Skeletal muscle cell (primary cell): ENCODE data around the gene TMCO2.
"Not testable (repeated sequence)": the region's sequence is repeated elsewhere in the genome, so short reads cannot be mapped to it uniquely, and the experiment has no call there.

Experiments
- DNase-seq: peaks from one replicate; pipeline ENCODE4 v3.0.0-alpha.2; 2010; ENCODE audit warnings: low read depth
- H3K4me3 ChIP-seq: 2 replicates; pipeline ENCODE4 v1.5.1; 2011; ENCODE audit warnings: low read depth, mild to moderate bottlenecking, control low read depth, low read length, moderate library complexity

The TMCO2 gene

DNA sequence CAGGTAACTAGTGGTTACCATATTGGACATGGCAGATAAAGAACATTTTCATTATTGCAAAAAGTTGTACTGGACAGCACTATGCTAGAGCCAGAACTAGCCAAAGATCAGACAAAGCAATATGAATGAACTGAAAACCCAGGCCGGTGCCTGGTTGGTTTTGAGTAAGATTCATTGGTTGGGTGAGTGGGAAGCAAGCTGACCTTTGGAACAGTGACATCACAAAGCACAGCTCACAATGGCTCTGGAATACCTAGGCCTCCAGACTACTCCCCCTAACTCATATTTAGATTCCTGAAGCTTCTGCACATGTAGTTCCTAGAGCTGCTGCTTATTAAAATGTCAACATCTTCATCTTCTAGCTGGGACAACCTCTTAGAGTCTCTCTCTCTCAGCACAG is at the start of gene TMCO2:
TMCO2 (plus strand) TSS at position 283 of the 400 bp plus-strand sequence; CDS start at position 340, 57 bp downstream.
- no peak within 1 kb of the TSS for H3K4me3 ChIP-seq
- DNase-seq: no peak

GRCh38 chr1:40199126-40199525 is 48.6 kb upstream of the TMCO2 start:
- H3K4me3 ChIP-seq: no peak overlapping the region
- no peak for DNase-seq

DNA sequence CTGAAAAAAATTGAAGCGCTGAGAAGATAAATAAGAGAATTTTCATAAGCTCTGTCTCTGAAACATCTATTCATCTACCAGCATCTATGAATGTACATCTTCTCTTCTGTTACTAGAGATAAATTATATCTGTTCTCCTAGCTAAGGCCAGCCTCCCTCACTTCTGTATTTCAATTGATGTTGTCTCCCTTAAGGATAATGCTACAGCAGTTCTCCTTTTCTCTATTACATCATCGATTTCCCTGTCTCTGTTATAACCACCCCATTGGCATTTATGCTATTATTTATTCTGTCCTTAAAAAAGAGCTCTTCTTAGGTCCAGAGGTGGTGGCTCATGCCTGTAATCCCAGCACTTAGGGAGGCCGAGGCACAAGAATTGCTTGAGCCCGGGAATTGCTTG is 42.9 kb upstream of the TMCO2 start:
- no peak for DNase-seq
- no peak overlapping the region for H3K4me3 ChIP-seq

GRCh38 chr1:40210511-40211204 is 37.1 kb upstream of the TMCO2 start:
- no peak for DNase-seq
- no peak overlapping the region for H3K4me3 ChIP-seq

DNA sequence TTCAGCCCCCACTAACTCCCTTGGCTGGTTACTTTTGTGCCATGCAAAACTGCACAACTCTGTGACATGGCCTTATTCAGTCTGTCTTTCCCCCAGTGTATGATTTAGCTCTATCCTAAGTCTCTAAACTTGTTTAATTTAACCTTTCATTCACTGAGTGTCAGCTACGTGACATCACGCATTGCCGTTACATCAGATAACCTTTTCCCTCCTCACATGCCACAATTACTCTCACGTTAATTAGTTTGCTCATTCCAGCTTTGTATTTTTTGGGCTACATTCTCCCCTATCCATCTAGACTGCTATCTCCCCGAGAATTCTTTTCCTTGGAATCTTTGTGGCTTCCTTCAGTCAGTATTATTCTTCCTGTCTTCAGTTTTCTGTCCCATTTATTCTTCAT is 29.4 kb upstream of the TMCO2 start:
- DNase-seq: no peak
- no peak overlapping the region for H3K4me3 ChIP-seq

DNA sequence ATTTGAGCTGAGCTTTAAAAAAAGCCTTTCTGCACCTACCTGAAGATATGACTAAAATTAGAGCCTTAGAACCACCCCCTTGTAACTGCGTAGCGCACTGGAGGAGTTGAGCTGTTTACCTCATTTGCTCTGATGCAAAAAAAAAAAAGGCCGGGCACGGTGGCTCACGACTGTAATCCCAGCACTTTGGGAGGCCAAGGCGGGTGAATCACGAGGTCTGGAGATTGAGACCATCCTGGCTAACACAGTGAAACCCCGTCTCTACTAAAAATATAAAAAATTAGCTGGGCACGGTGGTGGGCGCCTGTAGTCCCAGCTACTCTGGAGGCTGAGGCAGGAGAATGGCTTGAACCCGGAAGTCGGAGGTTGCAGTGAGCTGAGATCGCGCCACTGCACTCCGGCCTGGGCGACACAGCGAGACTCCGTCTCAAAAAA is 26.2 kb upstream of the TMCO2 start:
- DNase-seq, H3K4me3 ChIP-seq: not testable (repeated sequence)

DNA sequence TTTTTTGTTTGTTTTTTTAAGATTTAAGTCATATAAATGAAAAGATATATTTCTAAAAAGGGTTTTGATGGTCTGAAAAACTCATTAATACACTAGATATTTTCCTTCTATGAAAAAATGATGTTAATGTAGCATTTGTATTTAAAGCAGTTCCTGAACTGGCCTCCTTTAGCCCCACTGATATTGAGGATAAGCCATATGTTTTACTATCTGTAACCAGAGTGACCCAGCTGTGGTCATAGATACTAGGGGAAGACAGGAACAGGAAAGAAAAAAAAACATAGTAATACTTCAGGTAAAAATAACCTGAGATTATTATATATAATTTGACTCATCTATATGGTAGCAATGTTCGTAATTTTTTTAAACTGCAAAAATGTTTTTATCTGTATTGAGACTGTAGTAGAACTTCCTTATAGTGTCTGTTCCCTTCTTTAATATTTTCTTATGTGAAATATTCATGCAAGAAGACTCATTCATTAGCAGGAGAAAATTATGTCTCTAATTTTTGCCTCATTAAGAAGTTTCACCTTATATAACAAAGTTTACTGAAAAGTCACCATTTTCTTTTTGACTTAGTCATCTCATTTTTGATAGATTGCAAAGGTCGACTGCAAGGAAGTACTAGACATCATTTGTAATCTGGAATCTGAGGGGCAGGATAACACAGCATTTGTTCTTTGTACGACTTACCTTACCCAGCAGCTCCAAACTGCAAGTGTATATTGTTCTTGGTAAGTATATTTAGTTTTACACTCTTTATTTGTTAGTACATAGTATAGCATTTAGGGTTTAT is 25.6 kb upstream of the TMCO2 start:
- no peak for DNase-seq
- H3K4me3 ChIP-seq: no peak overlapping the region

GRCh38 chr1:40224040-40224439 is 23.7 kb upstream of the TMCO2 start:
- no peak overlapping the region for H3K4me3 ChIP-seq
- no peak for DNase-seq

DNA sequence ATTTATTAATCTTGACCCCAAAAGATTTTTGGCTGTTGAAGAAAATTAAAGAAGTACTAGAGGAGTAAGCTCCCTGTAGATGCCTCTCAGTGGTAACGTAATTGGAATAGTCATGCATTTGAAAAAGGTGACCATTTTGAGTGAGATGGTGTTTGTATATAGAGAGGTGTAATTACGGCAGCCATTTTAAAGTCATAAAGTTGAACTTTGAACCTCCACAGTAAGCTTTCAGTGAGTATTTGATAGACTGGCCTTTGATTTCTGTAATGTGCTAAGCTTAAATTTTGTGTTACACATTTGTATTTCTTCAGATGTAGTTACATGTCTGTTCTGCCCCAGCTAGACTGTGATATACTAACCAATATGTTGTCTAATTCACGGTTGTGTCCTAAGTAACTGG is 21.5 kb upstream of the TMCO2 start:
- DNase-seq: no peak
- H3K4me3 ChIP-seq: no peak overlapping the region

- DNase-seq: no peak
- no peak overlapping the region for H3K4me3 ChIP-seq
Observed at GRCh38 chr1:40232444-40232843, 15.3 kb upstream of the TMCO2 start.

DNA sequence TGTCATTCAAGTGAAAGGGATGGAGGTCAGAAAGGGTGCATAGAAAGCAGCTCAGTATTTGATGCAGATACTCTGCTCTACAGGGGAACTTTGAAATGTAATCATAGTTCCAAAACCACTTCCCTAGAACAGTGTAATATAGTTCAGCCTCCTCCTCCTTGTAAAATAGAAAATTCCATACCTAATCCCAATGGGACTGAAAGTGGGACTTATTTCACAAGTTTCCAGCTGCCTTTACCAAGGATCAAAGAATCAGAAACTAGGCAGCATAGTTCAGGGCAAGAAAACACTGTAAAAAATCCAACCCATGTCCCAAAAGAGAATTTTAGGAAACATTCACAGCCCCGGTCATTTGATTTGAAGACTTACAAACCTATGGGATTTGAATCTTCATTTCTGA is 8.1 kb upstream of the TMCO2 start:
- DNase-seq: peak; percentile 25
- H3K4me3 ChIP-seq: no peak overlapping the region

GRCh38 chr1:40240390-40240789 is 7.3 kb upstream of the TMCO2 start:
- no peak overlapping the region for H3K4me3 ChIP-seq
- DNase-seq: no peak

DNA sequence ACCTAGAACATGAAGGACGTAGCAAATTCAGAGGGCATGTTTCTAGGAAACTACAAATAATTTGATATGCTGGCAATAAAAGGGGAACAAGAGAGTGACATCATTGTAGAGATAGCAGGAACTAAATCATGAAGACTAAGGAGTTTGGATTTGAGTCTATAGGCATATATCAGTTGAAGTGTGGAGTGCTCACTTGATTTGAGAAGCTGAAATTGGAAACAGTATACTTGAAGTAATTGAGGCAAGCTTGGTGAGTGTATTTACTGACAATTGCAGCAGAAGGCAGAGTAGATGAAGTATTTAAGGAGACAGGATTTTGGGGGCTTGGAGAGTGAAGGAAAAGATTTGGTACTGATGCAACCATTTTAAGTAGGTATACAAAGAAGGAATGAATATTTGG is 6.4 kb upstream of the TMCO2 start:
- H3K4me3 ChIP-seq: no peak overlapping the region
- no peak for DNase-seq

DNA sequence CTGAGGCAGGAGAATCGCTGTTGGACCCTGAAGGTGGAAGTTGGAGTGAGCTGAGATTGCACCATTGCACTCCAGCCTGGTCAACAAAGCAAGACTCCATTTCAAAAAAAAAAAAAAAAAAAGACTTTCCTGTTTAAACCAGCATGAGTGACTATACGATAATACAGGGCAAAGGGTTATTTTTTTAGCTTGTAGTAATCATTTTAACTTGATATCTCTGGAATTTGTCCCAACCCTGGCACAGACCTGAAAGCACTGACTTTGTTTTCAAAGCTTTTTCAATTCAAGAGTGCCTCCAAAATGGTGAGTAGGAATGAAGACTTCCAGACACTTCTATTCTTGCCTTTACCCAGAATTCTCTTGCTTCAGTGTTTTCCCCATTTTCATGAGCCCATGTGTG is 4.4 kb upstream of the TMCO2 start:
- H3K4me3 ChIP-seq: no peak overlapping the region
- DNase-seq: no peak

DNA sequence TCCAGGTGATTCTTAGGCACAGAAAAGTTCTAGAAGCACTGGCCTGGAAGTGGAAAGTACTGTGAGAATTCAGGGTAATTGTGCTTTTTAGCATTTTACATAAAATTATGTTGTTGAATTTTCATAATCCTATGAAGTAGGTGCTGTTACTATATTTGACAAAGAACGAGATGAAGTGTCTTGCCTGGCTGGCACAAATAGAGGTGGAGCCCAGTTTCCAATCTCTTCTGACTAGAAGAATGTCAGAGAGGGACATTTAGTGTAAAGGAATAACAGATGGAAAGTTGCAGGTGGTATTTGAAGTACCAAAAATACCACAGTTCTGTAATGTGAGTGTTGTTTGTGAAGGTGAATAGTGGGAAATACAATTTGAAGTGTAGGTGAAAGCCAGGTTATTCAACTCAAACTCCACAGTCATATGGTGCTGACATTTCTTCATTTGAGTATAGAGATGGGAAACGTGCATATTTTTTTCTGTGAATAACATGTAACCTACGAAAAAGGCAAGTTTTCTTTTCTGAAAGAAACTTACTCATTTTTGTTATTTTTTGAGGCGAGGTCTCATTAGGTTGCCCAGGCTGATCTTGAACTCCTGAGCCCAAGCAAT is 3.5 kb upstream of the TMCO2 start:
- no peak for DNase-seq
- no peak overlapping the region for H3K4me3 ChIP-seq

DNA sequence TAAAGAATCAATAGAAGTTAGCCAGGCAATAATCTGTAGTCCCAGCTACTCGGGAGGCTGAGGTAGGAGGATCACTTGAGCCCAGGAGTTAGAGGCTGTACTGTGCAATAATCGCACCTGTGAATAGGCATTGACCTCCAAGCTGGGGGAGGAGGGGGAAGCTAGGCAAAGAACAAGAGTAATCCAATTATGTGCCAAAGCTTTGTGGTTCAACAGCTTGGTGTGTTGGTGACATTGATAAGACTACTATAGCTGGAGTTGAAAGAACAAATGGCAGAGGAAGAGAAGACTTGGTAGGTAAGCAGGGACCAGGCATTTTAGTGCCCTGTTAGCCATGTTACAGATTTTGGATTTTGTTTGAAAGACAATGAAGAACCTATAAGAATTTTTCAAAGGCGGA is 2.1 kb upstream of the TMCO2 start:
- no peak overlapping the region for H3K4me3 ChIP-seq
- DNase-seq: no peak

DNA sequence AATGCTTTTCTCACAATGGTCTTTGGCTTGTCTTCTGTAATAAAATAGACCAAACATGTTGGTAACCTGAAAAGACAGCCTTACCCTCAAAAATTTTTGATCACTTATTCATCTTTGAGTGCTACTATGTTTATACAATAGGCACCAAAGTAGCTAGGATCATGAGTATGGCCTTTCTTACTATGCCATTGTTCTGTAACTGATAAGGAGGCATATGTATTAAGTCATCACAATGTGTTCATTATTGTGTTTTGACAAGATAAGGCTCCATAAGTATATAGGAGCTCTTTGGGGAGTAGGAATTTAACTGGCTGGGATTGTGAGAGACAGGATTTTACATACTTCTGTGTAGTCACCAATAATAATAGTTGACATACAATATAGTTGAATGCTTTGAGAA is 675 bp downstream of the TMCO2 start:
- DNase-seq: no peak
- no peak overlapping the region for H3K4me3 ChIP-seq

DNA sequence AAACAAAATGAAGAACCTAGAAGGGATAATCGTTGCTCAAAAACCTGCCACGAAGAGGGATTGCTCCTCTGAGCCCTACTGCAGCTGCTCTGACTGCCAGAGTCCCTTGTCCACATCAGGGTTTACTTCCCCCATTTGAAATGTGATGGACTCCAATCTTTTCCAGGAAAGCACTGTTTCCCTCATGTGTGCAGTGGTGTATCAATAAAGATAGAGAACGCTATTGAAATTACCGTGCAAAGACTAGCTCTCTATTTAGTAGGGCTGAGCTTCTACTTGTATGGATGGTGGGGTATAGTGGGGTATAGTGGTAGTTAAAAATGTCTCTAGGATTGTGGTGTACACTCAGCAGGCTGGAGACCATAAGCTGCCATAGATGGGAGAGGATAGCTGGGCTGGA is 3.7 kb downstream of the TMCO2 start:
- no peak for DNase-seq
- H3K4me3 ChIP-seq: no peak overlapping the region

GRCh38 chr1:40252601-40253000 is 4.9 kb downstream of the TMCO2 start:
- no peak overlapping the region for H3K4me3 ChIP-seq
- DNase-seq: no peak

DNA sequence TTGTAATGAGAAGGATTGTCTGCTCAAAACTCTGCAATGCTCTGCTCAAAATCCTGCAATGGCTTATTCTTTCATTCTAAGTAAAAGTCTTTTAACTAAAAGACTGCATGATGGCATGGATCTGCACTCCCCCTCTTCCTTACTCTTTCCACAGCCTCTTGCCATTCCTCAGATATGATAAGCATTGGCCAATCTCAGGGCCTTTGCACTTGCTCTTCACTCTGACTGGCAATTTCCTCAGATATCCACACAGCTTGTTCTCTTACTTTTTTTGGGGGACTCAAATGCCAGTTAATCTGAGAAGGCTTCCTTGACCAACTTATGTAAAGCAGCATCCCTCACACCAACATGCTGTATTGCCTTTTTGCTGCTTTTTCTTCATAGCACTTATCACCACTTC is 7.5 kb downstream of the TMCO2 start:
- H3K4me3 ChIP-seq: no peak overlapping the region
- no peak for DNase-seq
